ENCODE measurements around the gene OR51I2.

The OR51I2 gene, protein sequence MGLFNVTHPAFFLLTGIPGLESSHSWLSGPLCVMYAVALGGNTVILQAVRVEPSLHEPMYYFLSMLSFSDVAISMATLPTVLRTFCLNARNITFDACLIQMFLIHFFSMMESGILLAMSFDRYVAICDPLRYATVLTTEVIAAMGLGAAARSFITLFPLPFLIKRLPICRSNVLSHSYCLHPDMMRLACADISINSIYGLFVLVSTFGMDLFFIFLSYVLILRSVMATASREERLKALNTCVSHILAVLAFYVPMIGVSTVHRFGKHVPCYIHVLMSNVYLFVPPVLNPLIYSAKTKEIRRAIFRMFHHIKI

DNA sequence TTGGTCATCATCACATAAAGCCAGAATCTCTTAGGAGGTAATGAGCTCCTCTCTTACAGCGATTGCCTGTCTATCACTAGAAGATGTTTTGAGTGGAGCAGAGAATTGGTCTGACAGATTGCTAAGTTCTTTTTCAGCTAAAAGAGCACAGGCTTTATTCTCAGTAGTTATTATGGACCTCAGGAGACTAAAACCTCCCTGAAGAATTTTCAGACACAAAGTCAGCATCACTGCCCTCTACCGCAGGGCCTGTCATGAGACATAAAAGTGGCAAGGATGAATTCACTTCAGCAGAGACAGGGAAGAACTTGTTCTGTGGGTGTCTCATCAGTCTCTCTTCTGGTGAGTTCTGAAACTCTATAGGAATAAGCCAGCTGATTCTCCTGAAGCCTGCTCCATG lies at the start of gene OR51I2:
OR51I2 (plus strand) TSS at position 301 of the 400 bp plus-strand sequence. CDS start 4,166 bp downstream, outside the sequence.
- DNase-seq (ENCODE audit: low read depth), result no peak
- H3K4me3 ChIP-seq (ENCODE audit: low read length), result no peak within 1 kb of the TSS
- TF ChIP-seq, protein P1, sequence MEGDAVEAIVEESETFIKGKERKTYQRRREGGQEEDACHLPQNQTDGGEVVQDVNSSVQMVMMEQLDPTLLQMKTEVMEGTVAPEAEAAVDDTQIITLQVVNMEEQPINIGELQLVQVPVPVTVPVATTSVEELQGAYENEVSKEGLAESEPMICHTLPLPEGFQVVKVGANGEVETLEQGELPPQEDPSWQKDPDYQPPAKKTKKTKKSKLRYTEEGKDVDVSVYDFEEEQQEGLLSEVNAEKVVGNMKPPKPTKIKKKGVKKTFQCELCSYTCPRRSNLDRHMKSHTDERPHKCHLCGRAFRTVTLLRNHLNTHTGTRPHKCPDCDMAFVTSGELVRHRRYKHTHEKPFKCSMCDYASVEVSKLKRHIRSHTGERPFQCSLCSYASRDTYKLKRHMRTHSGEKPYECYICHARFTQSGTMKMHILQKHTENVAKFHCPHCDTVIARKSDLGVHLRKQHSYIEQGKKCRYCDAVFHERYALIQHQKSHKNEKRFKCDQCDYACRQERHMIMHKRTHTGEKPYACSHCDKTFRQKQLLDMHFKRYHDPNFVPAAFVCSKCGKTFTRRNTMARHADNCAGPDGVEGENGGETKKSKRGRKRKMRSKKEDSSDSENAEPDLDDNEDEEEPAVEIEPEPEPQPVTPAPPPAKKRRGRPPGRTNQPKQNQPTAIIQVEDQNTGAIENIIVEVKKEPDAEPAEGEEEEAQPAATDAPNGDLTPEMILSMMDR (IDR thresholded peaks at IDR 0.05; ENCODE audit: insufficient read depth, low read depth, low read length, missing control alignments), result no peak

DNA sequence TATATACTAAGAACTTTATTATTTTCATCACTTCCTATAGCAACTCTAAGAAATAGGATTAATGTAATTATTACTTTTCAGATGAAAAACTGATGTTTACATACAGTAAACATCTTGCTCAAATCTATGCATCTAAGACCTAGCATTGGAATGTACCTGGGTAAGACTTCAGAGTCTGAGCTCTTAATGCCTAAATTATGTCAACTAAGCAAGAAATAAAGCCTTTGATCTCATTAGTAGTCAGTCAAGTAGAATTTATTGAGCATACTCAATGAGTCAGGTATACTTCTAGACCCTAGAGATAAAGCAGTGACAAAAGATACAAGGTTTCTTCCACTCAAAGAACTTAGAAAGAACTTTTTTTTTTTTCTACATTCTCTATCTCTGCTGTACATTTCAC lies 44.0 kb upstream of the OR51I2 start:
- TF ChIP-seq, protein P1 (IDR thresholded peaks at IDR 0.05; ENCODE audit: insufficient read depth, low read depth, low read length, missing control alignments), result no peak
- H3K4me3 ChIP-seq (ENCODE audit: low read length), result no peak overlapping the region
- DNase-seq (ENCODE audit: low read depth), result no peak

DNA sequence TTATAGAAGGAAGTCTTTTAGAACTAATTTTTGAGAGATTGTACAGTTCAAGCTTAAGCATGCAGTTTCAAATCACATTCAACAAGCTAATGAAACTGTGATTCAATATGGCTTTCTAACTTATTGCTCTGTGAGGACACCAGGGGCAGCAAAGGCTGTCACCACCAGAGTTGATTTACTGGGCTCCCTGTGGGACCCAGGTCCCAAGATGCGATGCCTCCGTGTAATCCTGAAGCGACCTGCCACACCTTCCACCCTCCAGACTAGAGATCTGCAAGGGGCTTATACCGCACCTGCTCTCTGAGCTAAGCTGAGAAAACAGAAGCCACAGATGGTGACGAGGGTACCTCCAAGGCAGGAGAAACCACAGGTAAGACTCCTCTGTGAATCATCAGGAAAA lies 28.1 kb upstream of the OR51I2 start:
- H3K4me3 ChIP-seq (ENCODE audit: low read length), result no peak overlapping the region
- DNase-seq (ENCODE audit: low read depth), result no peak
- TF ChIP-seq, protein P1 (IDR thresholded peaks at IDR 0.05; ENCODE audit: insufficient read depth, low read depth, low read length, missing control alignments), result no peak

DNA sequence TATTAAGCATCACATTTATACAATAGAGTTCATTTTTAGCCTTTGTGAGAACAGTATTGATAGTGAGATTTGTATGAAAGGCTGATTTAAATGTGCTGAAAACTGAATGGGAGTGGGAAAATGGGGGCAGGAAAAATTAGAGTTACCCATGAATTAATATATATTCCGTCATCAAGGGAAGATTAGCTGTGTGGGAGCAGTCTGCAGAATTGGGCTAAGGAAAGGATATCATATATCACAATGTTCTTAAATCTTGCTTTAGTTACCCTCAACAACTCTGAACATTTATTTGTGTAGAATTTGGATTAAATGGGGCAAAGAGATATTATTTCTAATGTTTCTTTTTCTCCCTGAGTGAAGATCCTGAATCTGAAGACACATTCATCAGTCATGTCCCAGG lies 27.3 kb upstream of the OR51I2 start, which contains the start of gene OR51Q1:
OR51Q1 (plus strand) TSS at position 301 of the 400 bp plus-strand sequence; CDS start at position 391, 90 bp downstream.
- DNase-seq (ENCODE audit: low read depth), result no peak
- no peak within 1 kb of the TSS for H3K4me3 ChIP-seq (ENCODE audit: low read length)
- TF ChIP-seq, protein P1 (IDR thresholded peaks at IDR 0.05; ENCODE audit: insufficient read depth, low read depth, low read length, missing control alignments), result no peak

- no peak for DNase-seq (ENCODE audit: low read depth)
- TF ChIP-seq, protein P1 (IDR thresholded peaks at IDR 0.05; ENCODE audit: insufficient read depth, low read depth, low read length, missing control alignments), result no peak
- H3K4me3 ChIP-seq (ENCODE audit: low read length), result no peak overlapping the region
Measured at GRCh38 chr11:5423131-5423530, 26.0 kb upstream of the OR51I2 start.

DNA sequence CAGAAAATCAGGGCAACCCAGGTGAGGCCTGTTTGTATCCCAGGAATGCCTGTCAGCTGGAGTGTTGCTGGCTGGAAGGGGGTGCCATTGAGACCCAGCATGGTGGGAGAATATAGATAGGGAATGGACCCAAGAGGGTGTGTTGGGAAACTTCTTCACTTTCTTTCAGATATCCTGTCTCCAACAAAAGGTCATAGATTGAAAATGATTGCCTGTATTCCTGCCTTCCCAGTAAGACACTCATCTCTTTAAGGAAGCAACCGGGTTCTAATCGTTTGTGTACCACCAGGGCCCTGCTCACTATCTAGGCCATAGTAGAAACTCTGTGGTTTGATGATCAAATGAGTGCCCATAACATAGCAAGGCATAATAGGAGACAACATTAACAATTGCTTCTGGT lies 7.7 kb upstream of the OR51I2 start, which contains the start of gene OR51I1:
OR51I1 (minus strand) TSS at position 101 of the 400 bp plus-strand sequence; CDS start at position 101, 0 bp downstream.
- TF ChIP-seq, protein P1 (IDR thresholded peaks at IDR 0.05; ENCODE audit: insufficient read depth, low read depth, low read length, missing control alignments), result no peak
- no peak for DNase-seq (ENCODE audit: low read depth)
- no peak within 1 kb of the TSS for H3K4me3 ChIP-seq (ENCODE audit: low read length)

Measured in epithelial cell of esophagus (primary cell).